HG03575 (cell line): ENCODE results near the gene RPTOR.
"Not testable (repeated sequence)": the region's sequence is repeated elsewhere in the genome, so short reads cannot be mapped to it uniquely, and the experiment has no call there.

Experiments used
- ATAC-seq: cut with Tn5 transposase; IDR thresholded peaks from one replicate; pipeline ENCODE4 v1.9.1; 2021; ENCODE audit not compliant: unreplicated experiment, insufficient number of reproducible peaks, low FRiP score; ENCODE audit errors: extremely low read depth

The RPTOR gene

GRCh38 chr17:80694992-80695912 is 150.6 kb downstream of the RPTOR start:
- no peak for ATAC-seq

GRCh38 chr17:80695979-80696378 is 151.3 kb downstream of the RPTOR start:
- ATAC-seq = no peak

GRCh38 chr17:80696456-80696855 is 151.8 kb downstream of the RPTOR start:
- ATAC-seq = no peak

GRCh38 chr17:80696964-80697363 is 152.3 kb downstream of the RPTOR start:
- ATAC-seq = no peak

- ATAC-seq = no peak
Measured at GRCh38 chr17:80698297-80698696, 153.7 kb downstream of the RPTOR start.

- not testable (repeated sequence) for ATAC-seq
Measured at GRCh38 chr17:80699205-80699604, 154.6 kb downstream of the RPTOR start.

GRCh38 chr17:80701730-80702129 is 157.1 kb downstream of the RPTOR start:
- no peak for ATAC-seq

- ATAC-seq = no peak
Measured at GRCh38 chr17:80702315-80703141, 157.9 kb downstream of the RPTOR start.

- no peak for ATAC-seq
Measured at GRCh38 chr17:80703142-80703478, 158.5 kb downstream of the RPTOR start.

GRCh38 chr17:80704381-80704819 is 159.8 kb downstream of the RPTOR start:
- no peak for ATAC-seq

GRCh38 chr17:80704894-80705293 is 160.3 kb downstream of the RPTOR start:
- no peak for ATAC-seq

GRCh38 chr17:80705988-80706387 is 161.3 kb downstream of the RPTOR start:
- ATAC-seq = no peak

GRCh38 chr17:80706463-80706867 is 161.8 kb downstream of the RPTOR start:
- no peak for ATAC-seq

- ATAC-seq = no peak
Measured at GRCh38 chr17:80708480-80708879, 163.8 kb downstream of the RPTOR start.

GRCh38 chr17:80709090-80709695 is 164.6 kb downstream of the RPTOR start:
- ATAC-seq = no peak

- ATAC-seq = no peak
Measured at GRCh38 chr17:80710714-80711302, 166.2 kb downstream of the RPTOR start.

GRCh38 chr17:80712089-80712488 is 167.5 kb downstream of the RPTOR start:
- no peak for ATAC-seq

GRCh38 chr17:80712606-80713005 is 168.0 kb downstream of the RPTOR start:
- no peak for ATAC-seq

- no peak for ATAC-seq
Measured at GRCh38 chr17:80716986-80717719, 172.5 kb downstream of the RPTOR start.
